Stimulated activated CD4-positive, alpha-beta T cell treated with anti-CD3 and anti-CD28 coated beads, TNF-alpha, amount 100 ng/mL, for 24 hours (primary cell): ENCODE data around the gene TMEM184A.

Experiments
- DNase-seq, 3 experiments: peaks; one replicate each; pipeline ENCODE4 v3.0.0-alpha.2; 2020; ENCODE audit warnings: low read depth in 3 of 3

The TMEM184A gene

DNA sequence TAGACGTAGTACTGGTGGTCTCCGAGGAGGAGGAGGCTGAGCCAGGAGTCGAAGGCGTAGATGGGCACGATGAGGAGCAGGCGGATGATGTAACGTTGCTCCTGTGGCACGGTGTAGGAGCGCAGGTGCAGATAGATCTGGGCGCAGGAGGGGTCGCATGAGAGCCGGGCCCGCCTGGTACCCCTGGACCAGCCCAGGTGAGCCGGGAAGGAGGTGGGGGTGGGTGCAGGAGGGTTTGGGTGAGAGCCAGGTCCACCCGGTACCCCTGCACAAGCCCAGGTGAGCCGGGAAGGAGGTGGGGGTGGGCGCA is 5.2 kb downstream of the TMEM184A start:
- no peak for DNase-seq

- DNase-seq, result no peak
These were observed 5.8 kb downstream of the TMEM184A start for GRCh38 chr7:1550005-1550845.

DNA sequence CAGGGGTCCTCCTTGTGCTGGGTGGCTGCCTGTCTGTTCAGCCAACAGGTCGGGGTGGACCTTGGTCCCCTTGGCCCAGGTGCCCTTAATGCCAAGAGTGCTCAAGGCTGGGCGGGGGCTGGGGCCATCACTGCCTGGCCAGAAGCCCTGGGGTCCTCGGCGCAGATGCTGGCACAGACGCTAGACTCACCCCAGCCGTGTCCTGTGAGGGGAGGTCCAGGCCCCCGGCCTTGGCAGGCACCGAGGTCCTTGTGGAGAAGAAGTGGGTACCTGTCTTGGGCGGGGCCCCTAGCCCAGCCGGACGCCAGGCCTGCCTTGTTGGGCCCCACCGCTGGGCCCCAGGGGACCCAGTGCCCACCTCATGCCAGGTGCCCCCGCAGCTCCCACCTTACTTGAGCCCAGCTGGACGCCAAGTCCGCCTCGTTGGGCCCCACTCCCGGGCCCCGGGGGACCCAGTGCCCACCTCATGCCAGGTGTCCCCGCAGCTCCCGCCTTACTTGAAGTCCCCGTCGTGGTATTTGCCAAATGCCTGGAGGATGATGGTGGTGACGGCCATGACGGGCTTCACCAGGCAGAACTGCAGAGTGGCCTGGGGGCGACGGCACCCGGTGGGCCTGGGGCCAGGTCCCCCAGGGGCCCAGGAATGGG is 6.5 kb downstream of the TMEM184A start:
- no peak for DNase-seq

- no peak for DNase-seq
These were observed 7.1 kb downstream of the TMEM184A start for GRCh38 chr7:1548944-1549343.

GRCh38 chr7:1548438-1548831 is 7.6 kb downstream of the TMEM184A start:
- DNase-seq, result no peak

DNA sequence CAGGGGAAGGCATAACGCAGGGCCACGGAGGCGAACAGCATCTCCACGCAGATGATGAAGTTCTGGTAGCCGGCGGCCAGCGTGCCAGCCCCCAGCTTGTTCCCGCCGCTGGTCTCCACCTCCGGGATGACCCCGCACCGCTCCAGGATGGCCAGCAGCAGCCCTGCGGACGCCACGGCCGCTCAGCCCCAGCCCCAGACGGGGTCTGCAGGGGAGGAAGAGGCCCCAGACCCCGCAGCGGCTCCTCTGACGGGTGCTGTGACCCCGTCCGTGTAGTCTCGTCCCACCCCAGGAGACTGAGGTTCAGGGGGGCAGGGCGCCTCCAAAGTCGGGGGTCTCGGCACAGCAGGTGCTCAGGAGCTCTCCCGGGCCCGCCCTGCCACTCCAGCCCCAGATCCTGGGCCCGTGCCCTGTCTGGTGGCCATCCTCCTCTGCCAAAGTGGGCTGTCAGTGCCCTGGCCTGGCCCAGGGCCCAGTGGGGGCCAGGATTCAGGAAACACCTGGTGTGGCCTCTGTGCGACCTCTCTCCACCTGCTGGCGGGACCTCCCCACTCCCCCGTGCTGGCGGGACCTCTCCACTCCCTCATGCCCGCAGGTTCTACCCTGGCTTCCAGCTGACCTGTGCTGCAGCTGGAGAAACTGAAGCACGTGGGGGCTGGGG is 8.1 kb downstream of the TMEM184A start:
- no peak for DNase-seq

DNA sequence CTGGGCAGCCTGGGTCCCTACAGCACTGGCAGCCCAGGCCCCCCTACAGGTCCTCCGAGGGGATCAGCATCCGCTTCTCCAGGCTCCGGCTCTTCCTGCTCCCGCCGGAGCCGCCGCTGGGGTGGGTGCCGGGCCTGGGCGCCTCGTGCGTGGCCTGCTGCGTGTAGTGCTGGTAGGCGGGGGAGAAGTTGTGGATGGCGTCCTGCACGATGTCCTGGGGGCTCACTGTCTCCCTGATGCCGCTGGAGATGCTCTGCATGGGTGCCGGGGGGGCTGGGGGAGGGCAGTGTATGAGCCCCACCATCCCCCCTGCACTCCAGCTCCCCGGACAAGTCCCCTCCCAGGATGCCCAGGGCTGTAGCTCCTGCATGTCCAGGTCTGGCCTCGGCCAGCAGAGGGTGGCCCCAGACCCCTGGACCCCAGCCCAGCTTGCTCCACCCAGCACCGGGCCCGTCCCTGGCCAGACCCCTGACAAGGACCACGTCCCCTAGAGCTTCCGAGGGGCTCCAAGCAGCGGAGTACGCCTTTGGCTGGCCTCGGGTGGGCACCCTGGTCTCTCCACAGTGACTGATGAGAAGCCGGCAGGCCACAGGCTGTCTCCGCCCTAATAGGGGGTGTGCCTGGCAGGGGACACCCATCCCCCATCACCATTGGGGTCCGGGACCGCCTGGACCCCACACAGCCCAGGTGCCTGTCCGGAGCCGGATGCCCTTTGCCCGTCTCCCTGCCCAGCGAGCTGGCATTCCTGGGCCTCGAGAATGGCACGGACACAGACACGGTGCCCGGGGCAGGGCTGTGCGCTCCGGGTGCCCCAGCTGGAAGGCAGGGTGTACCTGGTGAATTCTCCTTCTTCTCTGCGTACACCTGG is 8.9 kb downstream of the TMEM184A start:
- DNase-seq, result no peak

DNA sequence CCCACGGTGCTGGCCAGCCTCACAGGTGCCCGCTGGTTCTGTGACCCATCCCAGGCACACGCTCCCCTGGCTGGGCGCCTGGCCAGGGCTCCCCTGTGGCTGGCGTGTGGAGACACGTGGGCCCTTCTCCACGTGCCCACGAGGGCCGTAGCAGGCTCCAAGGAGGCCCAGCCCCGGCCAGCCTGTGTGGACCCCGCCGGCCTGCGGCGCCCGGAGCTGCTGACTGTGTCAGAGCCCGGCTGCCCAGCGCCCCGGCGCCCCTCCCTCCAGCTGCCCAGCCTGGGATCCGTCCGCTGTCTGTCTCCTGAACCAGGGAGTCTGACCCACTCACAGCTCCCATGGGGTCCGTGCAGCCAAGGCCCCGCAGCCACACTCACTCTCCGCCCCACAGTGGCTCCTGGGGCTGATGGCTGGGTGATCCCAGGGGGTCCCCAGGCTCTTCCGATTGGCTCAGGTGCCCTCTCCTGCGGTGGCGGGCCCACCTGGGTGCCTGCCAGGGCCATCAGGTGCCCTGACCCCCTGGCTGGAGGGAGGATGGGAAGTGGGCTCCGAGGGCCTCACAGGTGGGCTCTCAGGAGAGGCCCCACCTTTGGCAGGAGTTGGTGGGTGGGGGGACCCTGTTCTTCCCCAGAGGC is 9.6 kb downstream of the TMEM184A start:
- no peak for DNase-seq

DNA sequence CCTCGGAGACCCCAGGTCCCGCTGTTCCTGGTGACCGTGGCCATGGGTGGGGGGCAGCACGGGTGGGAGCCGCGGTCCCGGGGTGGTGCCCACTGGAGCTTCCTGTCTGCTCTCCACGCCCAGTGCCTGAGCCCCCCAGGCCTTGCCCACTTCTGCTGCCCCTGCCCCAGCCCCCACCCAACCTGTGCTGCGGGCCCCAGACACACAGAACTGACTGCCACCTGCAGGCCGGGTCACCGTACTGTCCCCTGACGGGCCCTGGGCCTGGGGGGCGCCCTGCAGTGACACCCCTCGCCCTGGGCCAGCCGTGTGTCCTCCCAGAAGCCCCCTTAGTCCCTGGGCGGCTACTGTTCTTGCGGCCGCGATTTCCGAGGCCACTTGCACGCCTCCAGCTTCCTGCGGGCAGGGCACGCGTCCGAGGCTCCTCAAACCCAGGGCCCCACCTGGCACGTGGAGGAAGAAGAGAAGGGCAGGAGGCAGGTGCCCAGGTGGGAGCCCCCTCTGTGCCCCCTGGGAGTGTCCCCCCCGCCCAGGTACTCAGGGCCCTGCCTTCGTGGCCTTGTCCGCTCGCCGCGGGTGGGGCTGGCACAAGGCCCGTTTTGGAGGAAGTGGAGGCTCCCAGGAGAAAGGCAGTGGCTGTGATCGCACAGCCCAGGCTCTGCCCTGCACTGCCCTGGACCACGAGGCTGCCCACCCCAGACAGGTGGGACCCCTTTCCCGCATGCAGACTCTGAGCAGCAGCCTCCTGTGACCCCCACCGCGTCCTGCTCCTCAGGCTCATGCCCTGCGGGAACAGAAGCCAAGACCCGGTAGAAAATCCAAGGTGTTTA is 10.4 kb downstream of the TMEM184A start:
- no peak for DNase-seq

DNA sequence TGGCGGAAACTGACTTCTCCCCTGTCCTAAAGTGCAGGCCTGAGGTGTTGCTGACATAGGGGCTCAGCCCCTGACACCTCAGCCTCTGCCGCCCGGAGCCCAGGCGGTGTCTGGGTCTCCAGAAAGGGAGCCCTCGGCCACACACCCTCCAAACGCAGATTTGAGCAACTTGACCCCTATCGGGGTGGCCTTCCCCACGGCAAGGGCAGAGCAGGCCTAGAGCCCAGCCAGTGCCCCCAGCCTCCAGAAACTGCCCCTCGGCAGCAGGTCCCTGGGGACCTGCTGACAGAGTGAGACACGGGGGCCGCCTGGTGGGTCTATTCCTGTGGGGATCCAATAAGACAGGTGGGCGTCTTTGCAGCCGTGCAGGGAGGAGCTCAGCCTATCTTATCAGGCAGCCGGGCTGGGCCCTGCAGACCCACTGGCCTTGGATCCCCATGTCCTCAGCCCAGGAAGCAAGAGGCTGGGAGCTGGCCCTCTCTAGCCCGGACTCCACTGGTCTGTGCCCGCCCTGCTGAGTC is 11.0 kb downstream of the TMEM184A start:
- no peak for DNase-seq

GRCh38 chr7:1544178-1544895 is 11.7 kb downstream of the TMEM184A start:
- no peak for DNase-seq

- DNase-seq, result no peak
These were observed 12.2 kb downstream of the TMEM184A start for GRCh38 chr7:1543826-1544177.

DNA sequence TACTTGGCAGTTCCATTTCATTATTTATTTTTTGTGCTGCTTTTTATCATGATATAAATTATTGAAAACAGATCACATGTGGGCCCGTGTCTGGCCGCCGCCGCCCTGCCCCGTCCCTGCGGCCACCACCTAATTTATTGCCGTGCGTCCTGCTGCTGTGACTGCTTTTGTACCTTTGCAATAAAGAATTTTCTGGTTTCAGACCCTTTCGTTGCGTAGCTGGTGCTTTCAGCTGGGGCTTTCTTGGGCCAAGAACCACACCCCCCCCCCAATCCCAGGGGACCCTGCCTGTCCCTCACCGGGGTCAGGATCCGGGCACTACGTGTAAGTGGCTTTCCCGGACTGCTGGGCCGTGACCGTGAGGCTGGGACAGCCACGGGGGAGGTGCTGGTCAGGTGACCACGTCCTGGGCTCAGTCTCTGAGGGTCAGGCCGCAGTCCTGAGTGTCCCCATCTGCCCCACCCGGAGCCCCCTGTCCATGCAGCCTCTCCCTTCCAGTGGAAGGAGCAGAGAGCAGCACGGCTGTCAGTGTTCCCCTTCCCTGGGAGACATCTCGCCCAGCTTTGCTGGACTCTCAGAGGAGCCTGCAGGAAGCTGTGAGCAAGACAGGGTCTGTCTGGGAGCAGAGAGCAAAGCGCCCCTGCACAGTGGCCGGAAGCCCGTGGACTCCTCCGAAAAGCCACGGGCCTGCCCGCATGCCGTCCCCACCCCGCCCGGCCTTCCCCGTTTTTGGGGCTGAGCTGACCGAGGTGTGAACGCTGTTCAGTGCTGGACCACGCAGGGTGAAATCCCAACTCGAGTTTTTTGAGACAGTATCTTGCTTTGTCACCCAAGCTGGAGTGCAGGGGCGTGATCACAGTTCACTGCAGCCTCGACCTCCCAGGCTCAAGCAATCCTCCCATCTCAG is 12.9 kb downstream of the TMEM184A start:
- no peak for DNase-seq

DNA sequence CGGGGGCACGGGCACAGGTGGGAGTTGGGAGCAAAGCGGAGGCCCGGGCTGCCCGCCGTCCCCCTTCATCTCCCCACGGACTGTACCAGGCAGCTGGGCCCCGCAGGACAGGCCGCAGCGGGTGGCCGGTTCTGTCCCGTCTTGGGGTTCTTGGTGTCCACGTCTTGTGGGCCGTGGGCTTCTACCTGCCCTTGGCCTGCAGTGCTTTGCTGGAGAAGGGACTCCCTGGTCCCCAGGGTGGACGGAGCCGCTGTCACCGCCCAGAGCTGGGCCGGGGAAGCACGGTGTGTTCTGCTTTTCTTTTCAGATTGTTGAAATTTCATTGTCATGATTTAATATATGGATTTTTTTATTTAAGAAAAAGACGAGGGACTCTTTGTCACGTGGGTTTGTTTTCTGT is 13.7 kb downstream of the TMEM184A start:
- DNase-seq, result no peak

DNA sequence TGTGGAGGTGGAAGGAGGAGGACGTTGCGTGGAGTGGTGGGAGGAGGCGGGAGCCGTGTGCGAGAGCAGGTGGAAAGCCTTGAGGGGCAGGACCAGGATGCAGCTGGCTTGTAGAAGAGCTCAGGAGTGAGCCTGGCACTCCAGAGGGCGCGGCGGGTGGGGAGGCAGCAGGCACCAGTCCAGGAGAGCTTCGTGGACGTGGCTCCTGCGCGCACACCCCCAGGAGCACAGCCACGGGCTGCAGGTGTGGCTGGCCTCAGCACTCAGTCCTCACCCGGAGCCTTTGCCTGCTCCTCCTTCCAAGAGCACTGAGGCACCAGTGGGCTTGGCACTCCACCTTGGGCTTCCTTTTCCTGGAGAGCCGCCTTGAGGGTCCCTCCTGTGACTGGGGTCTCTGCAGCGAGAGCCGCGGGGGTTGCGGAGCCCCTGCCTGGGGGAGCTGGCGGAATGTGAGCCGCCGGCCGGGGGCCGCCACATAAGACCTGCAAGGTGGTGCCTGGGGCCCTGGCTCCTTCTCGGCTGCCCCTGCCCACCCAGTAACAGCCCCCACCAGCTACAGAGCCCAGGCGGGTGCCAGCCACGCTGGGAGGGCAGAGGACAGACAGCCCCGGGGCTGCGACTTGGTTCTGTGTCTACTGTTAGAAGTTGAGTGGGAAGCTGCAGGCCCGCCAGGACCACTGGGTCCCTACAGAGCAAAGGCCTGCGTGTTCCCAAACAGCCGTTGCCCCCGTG is 14.4 kb downstream of the TMEM184A start:
- DNase-seq, result no peak

- no peak for DNase-seq
These were observed 15.2 kb downstream of the TMEM184A start for GRCh38 chr7:1540776-1541271.

DNA sequence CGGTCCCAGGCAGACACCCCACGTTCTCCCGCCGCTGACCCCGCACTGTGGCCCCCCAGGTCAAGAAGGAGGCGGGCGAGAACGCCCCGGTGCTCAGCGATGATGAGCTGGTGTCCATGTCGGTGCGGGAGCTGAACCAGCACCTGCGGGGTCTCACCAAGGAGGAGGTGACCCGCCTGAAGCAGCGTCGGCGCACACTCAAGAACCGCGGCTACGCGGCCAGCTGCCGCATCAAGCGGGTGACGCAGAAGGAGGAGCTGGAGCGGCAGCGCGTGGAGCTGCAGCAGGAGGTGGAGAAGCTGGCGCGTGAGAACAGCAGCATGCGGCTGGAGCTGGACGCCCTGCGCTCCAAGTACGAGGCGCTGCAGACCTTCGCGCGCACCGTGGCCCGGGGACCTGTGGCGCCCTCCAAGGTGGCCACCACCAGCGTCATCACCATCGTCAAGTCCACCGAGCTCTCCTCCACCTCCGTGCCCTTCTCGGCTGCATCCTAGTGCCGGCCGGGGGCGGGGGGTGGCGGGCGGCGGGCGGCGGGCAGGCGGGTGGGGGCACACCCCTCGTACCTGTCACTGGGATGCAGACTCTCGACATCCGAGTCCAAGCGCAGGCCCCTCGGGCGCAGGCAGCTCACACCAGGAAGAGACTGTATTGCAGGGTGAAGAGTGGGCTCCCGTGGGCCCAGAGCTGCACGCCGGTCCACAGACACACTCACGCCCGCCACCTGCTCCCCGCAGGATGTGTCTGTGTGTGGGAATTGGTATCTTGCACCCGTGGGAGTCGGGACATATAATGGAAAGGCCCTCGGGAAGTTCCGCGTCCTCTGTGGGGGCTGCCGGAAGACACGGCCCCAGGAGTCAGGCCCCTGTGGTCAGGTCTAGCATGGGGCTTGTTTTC is 15.9 kb downstream of the TMEM184A start:
- DNase-seq, result no peak
